GM21717 (cell line): ENCODE results near the gene TPRKB.
"Not testable (repeated sequence)": the region's sequence is repeated elsewhere in the genome, so short reads cannot be mapped to it uniquely, and the experiment has no call there.

Experiments used
- ATAC-seq: cut with Tn5 transposase; IDR thresholded peaks from one replicate; pipeline ENCODE4 v1.9.1; 2021; ENCODE audit warnings: mild to moderate bottlenecking, moderate library complexity; ENCODE audit not compliant: unreplicated experiment

Gene TPRKB

GRCh38 chr2:73700661-73701447 lies 36.3 kb downstream of the TPRKB start:
- no peak for ATAC-seq

GRCh38 chr2:73700131-73700611 lies 37.0 kb downstream of the TPRKB start:
- ATAC-seq: no peak

DNA sequence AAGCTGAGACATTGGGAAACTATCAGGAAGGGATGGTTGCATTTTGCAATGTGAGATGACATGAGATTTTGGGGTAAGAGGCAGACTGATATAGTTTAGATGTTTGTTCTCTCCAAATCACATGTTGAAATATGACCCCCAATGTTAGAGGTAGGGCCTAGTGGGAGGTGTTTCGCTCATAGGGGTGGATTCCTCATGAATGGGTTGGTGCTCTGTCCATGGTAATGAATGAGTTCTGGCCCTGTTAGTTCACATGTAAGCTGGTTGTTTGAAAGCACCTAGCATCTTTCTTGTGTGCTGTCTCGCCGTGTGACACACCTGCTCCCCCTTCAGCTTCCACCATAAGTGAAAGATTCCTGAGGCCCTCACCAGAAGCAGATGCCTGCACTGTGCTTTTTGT lies 37.7 kb downstream of the TPRKB start:
- no peak for ATAC-seq

DNA sequence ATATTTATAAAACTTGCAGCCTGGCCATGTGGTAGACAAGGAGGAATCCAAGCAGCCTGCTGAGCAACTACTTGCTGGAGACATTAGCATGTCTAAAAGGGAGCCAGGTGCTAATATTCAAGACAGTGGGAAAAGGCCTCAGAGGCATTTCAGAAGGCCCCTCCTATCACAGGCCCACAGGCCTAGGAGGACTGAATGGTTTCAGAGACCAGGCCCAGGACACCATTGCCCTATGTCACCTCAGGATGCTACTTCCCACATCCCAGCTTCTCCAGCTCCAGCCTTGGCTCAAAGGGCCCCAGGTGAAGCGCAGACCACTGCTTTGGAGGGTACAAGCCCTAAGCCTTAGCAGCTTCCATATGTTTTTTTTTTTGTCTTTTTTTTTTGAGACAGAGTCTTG lies 39.0 kb downstream of the TPRKB start:
- ATAC-seq: no peak

DNA sequence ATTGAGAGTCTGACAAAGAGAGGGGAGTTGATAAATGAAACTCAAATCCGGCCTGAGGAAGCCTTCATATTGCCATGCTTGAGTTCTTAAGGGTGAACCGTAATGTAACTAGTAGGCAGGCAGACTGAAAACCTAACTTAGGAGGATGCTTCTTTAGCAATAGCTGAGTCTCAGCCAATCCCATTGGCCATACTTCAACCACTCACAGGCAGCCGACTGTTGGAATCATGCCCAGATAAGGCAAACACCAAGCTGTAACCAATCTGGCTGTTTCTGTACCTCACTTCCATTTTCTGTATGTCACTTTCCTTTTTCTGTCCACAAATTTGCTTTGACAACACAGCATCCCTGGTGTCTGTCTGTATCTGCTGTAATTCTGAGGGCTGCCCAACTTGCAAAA lies 39.5 kb downstream of the TPRKB start:
- ATAC-seq: no peak

GRCh38 chr2:73696985-73697384 lies 40.2 kb downstream of the TPRKB start:
- ATAC-seq: not testable (repeated sequence)

- not testable (repeated sequence) for ATAC-seq
Measured at GRCh38 chr2:73696521-73696920, 40.6 kb downstream of the TPRKB start.

GRCh38 chr2:73690372-73691088 lies 46.6 kb downstream of the TPRKB start:
- not testable (repeated sequence) for ATAC-seq

GRCh38 chr2:73688494-73688893 lies 48.7 kb downstream of the TPRKB start:
- not testable (repeated sequence) for ATAC-seq

DNA sequence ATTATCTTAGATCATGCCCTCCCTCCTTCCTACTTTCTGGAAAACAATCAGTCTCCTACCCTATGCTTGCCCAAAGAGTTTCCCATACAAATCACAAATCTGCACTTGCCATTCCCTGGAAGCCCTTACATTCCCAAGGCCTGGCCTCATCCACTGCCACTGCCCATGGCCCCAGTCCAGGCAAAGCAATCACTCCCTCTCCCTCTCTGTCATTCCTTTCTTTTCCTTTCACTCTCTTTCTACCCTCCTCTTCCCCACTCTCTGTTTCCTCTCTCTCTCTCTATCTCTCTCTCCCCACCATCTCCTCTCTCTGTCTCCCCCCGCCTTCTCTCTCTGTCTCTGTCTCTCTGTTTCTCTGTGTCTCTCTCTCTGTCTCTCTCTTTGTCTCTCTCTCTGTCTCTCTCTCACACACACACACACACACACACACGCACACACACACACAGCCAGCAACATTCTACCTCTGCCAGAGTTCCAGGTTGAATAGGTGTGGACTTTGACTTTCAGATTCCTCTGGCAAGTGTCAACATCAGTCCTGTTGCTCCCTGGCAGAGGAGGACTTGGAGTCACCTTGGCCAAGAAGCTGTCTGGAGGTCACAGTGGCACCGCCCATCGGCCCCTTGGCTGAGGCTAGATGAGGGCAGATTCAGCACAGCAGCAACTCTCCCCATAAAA lies 51.2 kb downstream of the TPRKB start:
- ATAC-seq: no peak

DNA sequence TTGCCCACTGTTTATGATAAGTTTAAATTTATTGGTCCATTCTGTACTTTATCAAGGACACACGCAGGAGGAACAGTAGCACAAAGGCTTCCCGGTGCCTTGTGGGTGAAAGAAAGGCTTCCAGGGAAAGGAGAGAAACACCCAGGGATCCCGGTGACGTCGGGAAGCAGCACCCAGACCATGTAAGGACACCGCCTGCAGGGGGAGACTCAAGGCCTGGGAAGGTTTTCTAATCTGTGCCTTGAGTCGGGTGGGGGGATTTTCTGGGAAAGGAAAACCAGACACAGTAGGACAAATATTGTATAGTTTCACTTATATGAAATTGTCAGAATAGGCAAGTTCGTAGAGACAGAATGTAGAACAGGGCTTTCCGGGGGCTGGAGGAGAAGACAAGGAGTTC lies 52.2 kb downstream of the TPRKB start:
- not testable (repeated sequence) for ATAC-seq

GRCh38 chr2:73684325-73684724 lies 52.8 kb downstream of the TPRKB start:
- not testable (repeated sequence) for ATAC-seq

GRCh38 chr2:73679951-73680571 lies 57.1 kb downstream of the TPRKB start:
- ATAC-seq: not testable (repeated sequence)
